CD14-positive monocyte (primary cell): ENCODE data around the gene ROBO2. TPM values are rescaled to one million over a fixed set of nuclear protein-coding genes. Genes with fewer than 3 reads are reported as not detected.

Experiments
- DNase-seq, 3 donors: peaks; one replicate each; pipeline ENCODE4 v3.0.0-alpha.2; 2011 to 2022
- H2AFZ ChIP-seq: 2 replicates; pipeline ENCODE4 v1.6.0; 2012; ENCODE audit warnings: mild to moderate bottlenecking, low read depth, low read length, inconsistent platforms; ENCODE audit not compliant: insufficient read depth, poor library complexity, severe bottlenecking
- H3K27ac ChIP-seq, 2 donors: 1 replicate in 1 of 2; 2 replicates in 1 of 2; pipeline ENCODE4 v1.5.1; 2012 to 2013; ENCODE audit warnings: low read length in 2 of 2, control low read depth in 1 of 2, inconsistent platforms in 1 of 2, low read depth in 1 of 2, mild to moderate bottlenecking in 1 of 2
- H3K27me3 ChIP-seq, 2 donors: one replicate each; pipeline versions ENCODE4 v1.6.0 to v1.6.1; 2011 to 2013; ENCODE audit warnings: low read length in 2 of 2; ENCODE audit not compliant: control insufficient read depth in 2 of 2, insufficient read depth in 2 of 2
- H3K36me3 ChIP-seq, 2 donors: replicated peaks in 1 of 2; 1 replicate in 1 of 2; 2 replicates in 1 of 2; pipeline versions ENCODE4 v1.5.1 to v1.6.1; 2012 to 2013; ENCODE audit warnings: low read length in 2 of 2, control low read depth in 1 of 2, inconsistent platforms in 1 of 2, mild to moderate bottlenecking in 1 of 2; ENCODE audit not compliant: insufficient read depth in 2 of 2, control insufficient read depth in 1 of 2
- H3K4me1 ChIP-seq, 2 donors: 1 replicate in 1 of 2; 2 replicates in 1 of 2; pipeline versions ENCODE4 v1.5.1 to v1.6.1; 2012 to 2013; ENCODE audit warnings: low read length in 2 of 2, control low read depth in 1 of 2, inconsistent platforms in 1 of 2, mild to moderate bottlenecking in 1 of 2, moderate library complexity in 1 of 2; ENCODE audit not compliant: insufficient read depth in 2 of 2, control insufficient read depth in 1 of 2
- H3K4me2 ChIP-seq: replicated peaks from 2 replicates; pipeline ENCODE3; 2012; ENCODE audit warnings: low read length, moderate library complexity, mild to moderate bottlenecking; ENCODE audit not compliant: poor library complexity, severe bottlenecking; ENCODE audit errors: extremely low read depth
- H3K4me3 ChIP-seq, 3 experiments: fragments of 200-600 bp in 1 of 3; sonication (generic) in 1 of 3; replicated peaks in 1 of 3; 1 replicate in 2 of 3; 2 replicates in 1 of 3; pipeline ENCODE4 v1.5.1; 2011 to 2013; ENCODE audit warnings: low read length in 3 of 3, mild to moderate bottlenecking in 3 of 3, control low read depth in 2 of 3, low read depth in 2 of 3, inconsistent platforms in 1 of 3, moderate library complexity in 1 of 3
- H3K79me2 ChIP-seq: 2 replicates; pipeline ENCODE4 v1.6.0; 2012; ENCODE audit warnings: mild to moderate bottlenecking, control low read depth, inconsistent platforms, low read length, moderate library complexity; ENCODE audit not compliant: insufficient read depth
- H3K9ac ChIP-seq: 2 replicates; pipeline ENCODE4 v1.6.0; 2017; ENCODE audit warnings: low read length, mild to moderate bottlenecking; ENCODE audit not compliant: insufficient read depth, poor library complexity, severe bottlenecking
- H3K9me3 ChIP-seq, 2 donors: replicated peaks in 1 of 2; 1 replicate in 1 of 2; 2 replicates in 1 of 2; pipeline versions ENCODE4 v1.5.1 to v1.6.1; 2012 to 2013; ENCODE audit warnings: low read length in 2 of 2, control low read depth in 1 of 2; ENCODE audit not compliant: control insufficient read depth in 1 of 2, insufficient read depth in 1 of 2
- H4K20me1 ChIP-seq: 2 replicates; pipeline ENCODE4 v1.6.0; 2012; ENCODE audit warnings: mild to moderate bottlenecking, low read length, control low read depth, moderate library complexity; ENCODE audit not compliant: insufficient read depth
- H3K27ac Mint-ChIP-seq, 7 donors: one replicate each; pipeline ENCODE4 v1.8.0; 2020; ENCODE audit warnings: mild to moderate bottlenecking in 7 of 7, mixed read lengths in 7 of 7, moderate library complexity in 6 of 7, inconsistent platforms in 2 of 7
- H3K27me3 Mint-ChIP-seq, 3 donors: one replicate each; pipeline ENCODE4 v1.8.0; 2021 to 2022; ENCODE audit warnings: low read depth in 3 of 3, mild to moderate bottlenecking in 3 of 3, mixed read lengths in 3 of 3, moderate library complexity in 3 of 3, inconsistent platforms in 1 of 3
- H3K36me3 Mint-ChIP-seq, 2 donors: one replicate each; pipeline ENCODE4 v1.8.0; 2020; ENCODE audit warnings: mixed read lengths in 2 of 2, inconsistent platforms in 1 of 2, mild to moderate bottlenecking in 1 of 2
- H3K4me1 Mint-ChIP-seq: one replicate; pipeline ENCODE4 v1.8.0; 2020; ENCODE audit warnings: mild to moderate bottlenecking, mixed read lengths
- H3K4me3 Mint-ChIP-seq, 2 donors: one replicate each; pipeline ENCODE4 v1.8.0; 2020; ENCODE audit warnings: mild to moderate bottlenecking in 2 of 2, mixed read lengths in 2 of 2, moderate library complexity in 1 of 2
- H3K9me3 Mint-ChIP-seq, 7 donors: one replicate each; pipeline ENCODE4 v1.8.0; 2020 to 2022; ENCODE audit warnings: mixed read lengths in 7 of 7, mild to moderate bottlenecking in 6 of 7, moderate library complexity in 6 of 7, inconsistent platforms in 2 of 7
- WGBS: methylation state at CpG from one replicate; pipeline ENCODE4 v1.1.5; 2013; ENCODE audit warnings: missing lambda C conversion rate; ENCODE audit not compliant: insufficient coverage; 5-methylcytosine and 5-hydroxymethylcytosine counted together
- intact Hi-C, 2 donors: fragments of 100-400 bp; cut with micrococcal nuclease; formaldehyde crosslinking; loops; one replicate each; pipeline versions ENCODE4 v1.15.0 to v1.15.1; 2023
- polyA plus RNA-seq, 3 donors: library from polyadenylated mRNA; depleted of rRNA in 1 of 3; unstranded in 2 of 3; stranded (reverse) in 1 of 3; fragments of 300-500 nt in 2 of 3; fragments of >200 nt in 1 of 3; fragmentation: Illumina TruSeq in 2 of 3; gene quantifications; 1 replicate in 2 of 3; 2 replicates in 1 of 3; pipeline ENCODE4 v1.2.3, GENCODE V29; 2012 to 2021
- TF ChIP-seq, protein P1 (sequence below): fragments of 200-600 bp; IDR thresholded peaks from one replicate; pipeline ENCODE4 v1.8.0; 2022; ENCODE audit warnings: antibody characterized with exemption, mild to moderate bottlenecking

Gene ROBO2
- polyA plus RNA-seq, 3 donors, result not detected

DNA sequence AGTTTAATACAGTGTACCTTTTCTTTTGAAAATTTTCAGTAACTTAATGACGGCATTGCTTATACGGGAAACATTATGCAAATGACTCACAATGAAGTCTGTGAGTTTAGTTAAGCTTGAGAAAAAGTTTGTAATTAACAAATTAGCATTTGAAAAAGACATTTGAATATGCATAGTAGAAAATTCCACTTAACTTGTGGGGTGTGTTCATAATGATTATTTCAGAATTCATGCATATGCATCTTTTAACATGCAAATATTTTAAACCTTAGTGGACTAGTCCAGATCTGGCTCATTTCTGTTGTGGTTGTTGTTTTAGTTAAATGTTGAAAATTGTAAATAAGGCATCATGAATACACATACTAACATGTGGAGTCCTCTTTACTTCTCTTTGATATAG, 239.4 kb downstream of the ROBO2 start:
- Histone ChIP-seq H4K20me1 (no peaks in the 10 kb centered on the region), H3K27ac (no peak overlapping the region), H3K9ac (no peak overlapping the region), H3K4me2 (no peak overlapping the region), H3K79me2 (no peaks in the 10 kb centered on the region), H3K4me1 (no peaks in the 10 kb centered on the region), H3K27me3 (no peaks in the 10 kb centered on the region), H2AFZ (no peak overlapping the region), H3K36me3 (no peaks in the 10 kb centered on the region), H3K9me3 (no peaks in the 10 kb centered on the region), H3K4me3 (no peak overlapping the region)
- intact Hi-C loops, result no loop called here
- Mint-ChIP-seq H3K9me3 (peaks cover 0 to 3% (median 0%) of the 10 kb centered on the region in 7 donors), H3K27ac (no peak overlapping the region), H3K4me3 (no peak overlapping the region), H3K27me3 (no peaks in the 10 kb centered on the region), H3K4me1 (no peaks in the 10 kb centered on the region), H3K36me3 (no peaks in the 10 kb centered on the region)
- no peak for DNase-seq
- TF ChIP-seq, protein P1, sequence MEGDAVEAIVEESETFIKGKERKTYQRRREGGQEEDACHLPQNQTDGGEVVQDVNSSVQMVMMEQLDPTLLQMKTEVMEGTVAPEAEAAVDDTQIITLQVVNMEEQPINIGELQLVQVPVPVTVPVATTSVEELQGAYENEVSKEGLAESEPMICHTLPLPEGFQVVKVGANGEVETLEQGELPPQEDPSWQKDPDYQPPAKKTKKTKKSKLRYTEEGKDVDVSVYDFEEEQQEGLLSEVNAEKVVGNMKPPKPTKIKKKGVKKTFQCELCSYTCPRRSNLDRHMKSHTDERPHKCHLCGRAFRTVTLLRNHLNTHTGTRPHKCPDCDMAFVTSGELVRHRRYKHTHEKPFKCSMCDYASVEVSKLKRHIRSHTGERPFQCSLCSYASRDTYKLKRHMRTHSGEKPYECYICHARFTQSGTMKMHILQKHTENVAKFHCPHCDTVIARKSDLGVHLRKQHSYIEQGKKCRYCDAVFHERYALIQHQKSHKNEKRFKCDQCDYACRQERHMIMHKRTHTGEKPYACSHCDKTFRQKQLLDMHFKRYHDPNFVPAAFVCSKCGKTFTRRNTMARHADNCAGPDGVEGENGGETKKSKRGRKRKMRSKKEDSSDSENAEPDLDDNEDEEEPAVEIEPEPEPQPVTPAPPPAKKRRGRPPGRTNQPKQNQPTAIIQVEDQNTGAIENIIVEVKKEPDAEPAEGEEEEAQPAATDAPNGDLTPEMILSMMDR, result no peak
- WGBS, result no CpG with 5 or more reads among the region's 2 CpGs

DNA sequence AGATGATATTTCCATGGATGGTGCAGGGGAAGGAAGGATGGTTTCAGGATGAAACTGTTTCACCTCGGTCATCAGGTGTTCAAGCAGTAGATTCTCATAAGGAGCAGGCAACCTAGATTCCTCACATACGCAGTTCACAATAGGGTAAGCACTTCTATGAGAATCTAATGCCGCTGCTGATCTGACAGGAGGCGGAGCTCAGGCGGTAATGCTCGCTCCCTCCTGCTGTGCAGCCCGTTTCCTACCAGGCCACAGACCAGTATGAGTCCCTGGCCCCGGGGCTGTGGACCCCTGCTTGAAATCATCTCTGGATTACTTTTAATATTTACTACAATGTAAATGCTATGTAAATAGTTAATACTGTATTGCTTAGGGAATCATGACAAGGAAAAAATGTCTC, 241.8 kb downstream of the ROBO2 start:
- Histone ChIP-seq H3K79me2 (no peaks in the 10 kb centered on the region), H3K9me3 (no peaks in the 10 kb centered on the region), H4K20me1 (no peaks in the 10 kb centered on the region), H3K9ac (no peak overlapping the region), H3K4me2 (no peak overlapping the region), H3K27me3 (no peaks in the 10 kb centered on the region), H3K4me3 (no peak overlapping the region), H3K4me1 (no peaks in the 10 kb centered on the region), H3K27ac (no peak overlapping the region), H2AFZ (no peak overlapping the region), H3K36me3 (no peaks in the 10 kb centered on the region)
- DNase-seq, result no peak
- Mint-ChIP-seq H3K9me3 (peaks cover 0 to 5% (median 0%) of the 10 kb centered on the region in 7 donors), H3K36me3 (no peaks in the 10 kb centered on the region), H3K27ac (no peak overlapping the region), H3K27me3 (no peaks in the 10 kb centered on the region), H3K4me1 (no peaks in the 10 kb centered on the region), H3K4me3 (no peak overlapping the region)
- 62% methylated on average over 5 of the region's 8 CpGs for WGBS
- intact Hi-C loops, result no loop called here
- TF ChIP-seq, protein P1, result no peak
